ENCODE measurements around the gene NUAK1.
A peak's percentile ranks its signal among the peaks of the same experiment; 100 is the strongest.

NUAK1 gene

GRCh38 chr12:106161491-106161890 lies 22.7 kb upstream of the NUAK1 start:
- TF ChIP-seq, protein P1, sequence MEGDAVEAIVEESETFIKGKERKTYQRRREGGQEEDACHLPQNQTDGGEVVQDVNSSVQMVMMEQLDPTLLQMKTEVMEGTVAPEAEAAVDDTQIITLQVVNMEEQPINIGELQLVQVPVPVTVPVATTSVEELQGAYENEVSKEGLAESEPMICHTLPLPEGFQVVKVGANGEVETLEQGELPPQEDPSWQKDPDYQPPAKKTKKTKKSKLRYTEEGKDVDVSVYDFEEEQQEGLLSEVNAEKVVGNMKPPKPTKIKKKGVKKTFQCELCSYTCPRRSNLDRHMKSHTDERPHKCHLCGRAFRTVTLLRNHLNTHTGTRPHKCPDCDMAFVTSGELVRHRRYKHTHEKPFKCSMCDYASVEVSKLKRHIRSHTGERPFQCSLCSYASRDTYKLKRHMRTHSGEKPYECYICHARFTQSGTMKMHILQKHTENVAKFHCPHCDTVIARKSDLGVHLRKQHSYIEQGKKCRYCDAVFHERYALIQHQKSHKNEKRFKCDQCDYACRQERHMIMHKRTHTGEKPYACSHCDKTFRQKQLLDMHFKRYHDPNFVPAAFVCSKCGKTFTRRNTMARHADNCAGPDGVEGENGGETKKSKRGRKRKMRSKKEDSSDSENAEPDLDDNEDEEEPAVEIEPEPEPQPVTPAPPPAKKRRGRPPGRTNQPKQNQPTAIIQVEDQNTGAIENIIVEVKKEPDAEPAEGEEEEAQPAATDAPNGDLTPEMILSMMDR (conservative IDR thresholded peaks at IDR 0.05) = no peak
- no peak for TF ChIP-seq ZFX (IDR thresholded peaks at IDR 0.05)
- no peak overlapping the region for H3K27ac ChIP-seq

- TF ChIP-seq, protein P1 (conservative IDR thresholded peaks at IDR 0.05) = no peak
- TF ChIP-seq ZFX (IDR thresholded peaks at IDR 0.05) = no peak
These were observed 22.2 kb upstream of the NUAK1 start for GRCh38 chr12:106160915-106161314.

DNA sequence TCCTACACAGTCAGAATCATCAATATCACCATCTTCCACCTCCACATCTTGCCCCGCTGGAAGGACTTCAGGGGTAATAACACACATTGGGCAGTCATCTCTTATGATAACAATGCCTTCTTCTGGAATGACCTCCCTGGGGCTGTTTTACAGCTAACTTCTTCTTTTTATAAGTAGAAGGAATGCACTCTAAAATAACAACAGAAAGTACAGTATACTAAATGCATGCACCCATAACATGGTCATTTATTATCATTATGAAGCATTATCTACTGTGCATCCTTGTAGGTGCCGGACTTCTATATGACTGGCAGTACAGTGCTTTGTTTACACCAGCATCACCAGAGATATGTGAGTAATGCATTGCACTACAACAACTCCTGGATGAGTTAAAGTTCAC lies 19.0 kb upstream of the NUAK1 start:
- H3K27ac ChIP-seq = no peak overlapping the region
- TF ChIP-seq, protein P1 (conservative IDR thresholded peaks at IDR 0.05) = no peak
- TF ChIP-seq ZFX (IDR thresholded peaks at IDR 0.05) = no peak

More at GRCh38 chr12:106160915-106161314, 22.2 kb upstream of the NUAK1 start:
- no peak overlapping the region for H3K27ac ChIP-seq

DNA sequence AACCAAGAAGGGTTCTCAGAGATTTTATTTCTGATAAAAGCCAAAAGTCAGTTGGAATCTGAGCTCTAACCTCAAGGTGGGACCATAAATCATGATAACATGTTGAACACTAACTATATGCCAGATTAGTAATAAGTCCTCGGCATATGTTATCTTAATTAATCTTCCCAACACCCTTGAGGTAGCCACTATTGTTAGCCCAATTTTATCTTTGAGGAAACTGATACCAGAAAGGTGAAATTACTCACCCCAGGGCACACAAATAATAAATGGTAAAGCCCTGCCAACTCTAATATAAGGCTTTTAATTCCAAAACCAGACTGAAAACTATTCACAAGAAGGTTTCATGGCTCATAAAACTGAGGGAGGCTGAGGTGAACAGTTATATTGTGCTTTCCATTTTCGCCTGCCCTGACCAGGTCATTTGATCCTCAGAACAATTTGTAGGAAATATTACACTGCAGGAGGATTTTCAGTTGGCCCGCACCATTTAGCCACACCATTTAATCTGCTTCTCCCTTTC lies 16.1 kb upstream of the NUAK1 start:
- TF ChIP-seq, protein P1 (conservative IDR thresholded peaks at IDR 0.05) = no peak
- no peak for TF ChIP-seq ZFX (IDR thresholded peaks at IDR 0.05)
- no peak overlapping the region for H3K27ac ChIP-seq

DNA sequence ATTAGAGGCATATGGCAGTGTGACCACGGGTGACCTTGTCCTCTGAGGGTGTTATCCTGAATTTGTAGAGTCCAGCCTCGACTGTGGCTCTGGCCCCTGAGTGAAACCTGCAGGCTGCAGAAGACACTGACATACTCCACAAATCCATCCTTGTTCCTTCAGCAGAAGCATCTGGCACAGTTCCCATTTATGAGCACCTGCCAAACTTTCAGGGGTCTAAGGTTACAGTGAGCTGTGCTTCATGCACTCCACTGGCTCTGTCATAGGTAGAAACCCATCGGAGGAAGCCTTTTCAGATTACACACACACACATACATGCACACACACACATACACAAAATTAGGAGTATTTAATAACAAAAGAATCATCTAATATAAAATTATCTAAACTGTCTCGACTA lies 13.6 kb upstream of the NUAK1 start:
- TF ChIP-seq ZFX (IDR thresholded peaks at IDR 0.05) = no peak
- H3K27ac ChIP-seq = no peak overlapping the region

GRCh38 chr12:106150555-106150954 lies 11.8 kb upstream of the NUAK1 start:
- no peak for TF ChIP-seq ZFX (IDR thresholded peaks at IDR 0.05)
- TF ChIP-seq, protein P1 (conservative IDR thresholded peaks at IDR 0.05) = no peak
- H3K27ac ChIP-seq = no peak overlapping the region

- H3K27ac ChIP-seq = no peak overlapping the region
- TF ChIP-seq, protein P1 (conservative IDR thresholded peaks at IDR 0.05) = peak; percentile 76
- no peak for TF ChIP-seq ZFX (IDR thresholded peaks at IDR 0.05)
These were observed 10.5 kb upstream of the NUAK1 start for GRCh38 chr12:106149096-106149784.

DNA sequence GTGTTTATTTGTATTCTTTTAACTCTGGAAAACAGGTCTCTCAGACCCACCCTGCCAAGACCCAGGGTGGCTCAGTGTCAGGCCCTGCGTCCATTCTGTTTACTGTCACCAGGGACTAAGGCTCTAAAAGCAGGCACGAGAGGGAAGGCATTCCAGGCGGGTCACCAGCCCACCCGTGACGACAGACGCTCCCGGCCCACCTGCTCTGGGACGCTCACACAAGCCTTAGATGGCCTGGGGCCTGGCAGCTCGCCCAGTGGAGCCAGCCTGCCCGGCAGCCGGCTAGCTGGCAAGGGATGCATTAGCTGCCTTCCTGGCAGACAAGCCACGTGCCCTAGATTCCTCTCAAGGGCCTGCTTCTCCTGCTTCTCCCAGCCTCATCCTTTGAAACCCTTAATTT lies 9.2 kb upstream of the NUAK1 start:
- TF ChIP-seq ZFX (IDR thresholded peaks at IDR 0.05) = no peak
- TF ChIP-seq, protein P1 (conservative IDR thresholded peaks at IDR 0.05) = no peak
- H3K27ac ChIP-seq = no peak overlapping the region

Data from C4-2B (cell line).